Measurements from ENCODE around the gene PCSK6.

Gene PCSK6

GRCh38 chr15:101275018-101275417 is 214.5 kb downstream of the PCSK6 start:
- no peak for DNase-seq (ENCODE audit: low spot score)

- DNase-seq (ENCODE audit: low spot score) = no peak
These were observed 216.0 kb downstream of the PCSK6 start for GRCh38 chr15:101273534-101273933.

- no peak for DNase-seq (ENCODE audit: low spot score)
These were observed 216.9 kb downstream of the PCSK6 start for GRCh38 chr15:101272584-101272983.

GRCh38 chr15:101269479-101270223 is 219.9 kb downstream of the PCSK6 start:
- no peak for DNase-seq (ENCODE audit: low spot score)

GRCh38 chr15:101267320-101268104 is 222.0 kb downstream of the PCSK6 start:
- DNase-seq (ENCODE audit: low spot score) = no peak

- no peak for DNase-seq (ENCODE audit: low spot score)
These were observed 222.7 kb downstream of the PCSK6 start for GRCh38 chr15:101266787-101267186.

- DNase-seq (ENCODE audit: low spot score) = no peak
These were observed 223.5 kb downstream of the PCSK6 start for GRCh38 chr15:101266034-101266433.

GRCh38 chr15:101264911-101265641 is 224.4 kb downstream of the PCSK6 start:
- DNase-seq (ENCODE audit: low spot score) = no peak

GRCh38 chr15:101264011-101264410 is 225.5 kb downstream of the PCSK6 start:
- no peak for DNase-seq (ENCODE audit: low spot score)

- DNase-seq (ENCODE audit: low spot score) = no peak
These were observed 227.0 kb downstream of the PCSK6 start for GRCh38 chr15:101262551-101262950.

- peak; percentile 79 for DNase-seq (ENCODE audit: low spot score)
These were observed 231.0 kb downstream of the PCSK6 start for GRCh38 chr15:101258238-101259144.

- DNase-seq (ENCODE audit: low spot score) = no peak
These were observed 232.8 kb downstream of the PCSK6 start for GRCh38 chr15:101256757-101257156.

- DNase-seq (ENCODE audit: low spot score) = no peak
These were observed 233.8 kb downstream of the PCSK6 start for GRCh38 chr15:101255615-101256241.

GRCh38 chr15:101255051-101255395 is 234.5 kb downstream of the PCSK6 start:
- DNase-seq (ENCODE audit: low spot score) = no peak

GRCh38 chr15:101254157-101255050 is 235.1 kb downstream of the PCSK6 start:
- no peak for DNase-seq (ENCODE audit: low spot score)
